Loucy (cell line): ENCODE measurements around the gene POLG.

Experiments
- EZH2phosphoT487 ChIP-seq: fragments of 200-600 bp; IDR thresholded peaks from 2 replicates; pipeline ENCODE4 v1.6.1; 2018; ENCODE audit warnings: antibody characterized with exemption, mild to moderate bottlenecking, moderate library complexity, borderline replicate concordance
- TF ChIP-seq, protein P1 (sequence below): fragments of 200-600 bp; sonication (generic); conservative IDR thresholded peaks from 2 replicates; pipeline ENCODE4 v1.5.1; 2014; ENCODE audit warnings: mild to moderate bottlenecking, antibody characterized with exemption, low read length

DNA sequence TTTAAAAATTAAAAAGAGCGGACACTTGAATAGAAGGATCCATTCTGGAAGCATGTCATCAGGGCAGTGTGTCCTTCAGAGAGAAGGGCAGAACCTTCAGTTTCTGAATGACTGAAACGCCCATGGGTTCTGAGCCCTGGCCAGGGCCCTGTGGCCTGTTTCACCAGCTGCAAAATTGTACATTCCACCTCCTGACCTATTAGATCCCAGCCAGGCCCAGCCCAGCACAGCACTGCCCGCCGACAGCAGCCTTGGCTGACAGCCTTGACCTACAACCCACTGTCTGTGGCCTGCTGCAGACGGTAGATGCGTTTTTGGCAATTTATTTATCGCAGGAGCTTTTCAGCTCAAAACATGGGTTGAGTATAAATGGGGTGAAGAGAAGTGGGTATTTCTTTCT, 5.9 kb upstream of the POLG start:
- TF ChIP-seq, protein P1, sequence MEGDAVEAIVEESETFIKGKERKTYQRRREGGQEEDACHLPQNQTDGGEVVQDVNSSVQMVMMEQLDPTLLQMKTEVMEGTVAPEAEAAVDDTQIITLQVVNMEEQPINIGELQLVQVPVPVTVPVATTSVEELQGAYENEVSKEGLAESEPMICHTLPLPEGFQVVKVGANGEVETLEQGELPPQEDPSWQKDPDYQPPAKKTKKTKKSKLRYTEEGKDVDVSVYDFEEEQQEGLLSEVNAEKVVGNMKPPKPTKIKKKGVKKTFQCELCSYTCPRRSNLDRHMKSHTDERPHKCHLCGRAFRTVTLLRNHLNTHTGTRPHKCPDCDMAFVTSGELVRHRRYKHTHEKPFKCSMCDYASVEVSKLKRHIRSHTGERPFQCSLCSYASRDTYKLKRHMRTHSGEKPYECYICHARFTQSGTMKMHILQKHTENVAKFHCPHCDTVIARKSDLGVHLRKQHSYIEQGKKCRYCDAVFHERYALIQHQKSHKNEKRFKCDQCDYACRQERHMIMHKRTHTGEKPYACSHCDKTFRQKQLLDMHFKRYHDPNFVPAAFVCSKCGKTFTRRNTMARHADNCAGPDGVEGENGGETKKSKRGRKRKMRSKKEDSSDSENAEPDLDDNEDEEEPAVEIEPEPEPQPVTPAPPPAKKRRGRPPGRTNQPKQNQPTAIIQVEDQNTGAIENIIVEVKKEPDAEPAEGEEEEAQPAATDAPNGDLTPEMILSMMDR: no peak
- no peak for TF ChIP-seq EZH2phosphoT487
